ENCODE results near the gene U2AF2.

GRCh38 chr19:55621205-55621672 is 33.6 kb upstream of the U2AF2 start:
- TF ChIP-seq CTCF (optimal IDR thresholded peaks at IDR 0.05 in 1 of 3, IDR thresholded peaks at IDR 0.05 in 1 of 3, conservative IDR thresholded peaks at IDR 0.05 in 1 of 3; ENCODE audit: extremely low read depth in 1 of 3, insufficient read depth in 2 of 3, low read length in 3 of 3) (no peak), EZH2 (IDR thresholded peaks at IDR 0.05; ENCODE audit: low read length) (no peak)

Measured in keratinocyte (primary cell).